ENCODE measurements around the gene WDR35. TPM values are rescaled to one million over a fixed set of nuclear protein-coding genes. Genes with fewer than 3 reads are reported as not detected.
A peak's percentile ranks its signal among the peaks of the same experiment; 100 is the strongest.

WDR35 gene
- total and polyA plus RNA-seq, 8 donors = 2.6 to 7.2 (median 3.8) TPM

DNA sequence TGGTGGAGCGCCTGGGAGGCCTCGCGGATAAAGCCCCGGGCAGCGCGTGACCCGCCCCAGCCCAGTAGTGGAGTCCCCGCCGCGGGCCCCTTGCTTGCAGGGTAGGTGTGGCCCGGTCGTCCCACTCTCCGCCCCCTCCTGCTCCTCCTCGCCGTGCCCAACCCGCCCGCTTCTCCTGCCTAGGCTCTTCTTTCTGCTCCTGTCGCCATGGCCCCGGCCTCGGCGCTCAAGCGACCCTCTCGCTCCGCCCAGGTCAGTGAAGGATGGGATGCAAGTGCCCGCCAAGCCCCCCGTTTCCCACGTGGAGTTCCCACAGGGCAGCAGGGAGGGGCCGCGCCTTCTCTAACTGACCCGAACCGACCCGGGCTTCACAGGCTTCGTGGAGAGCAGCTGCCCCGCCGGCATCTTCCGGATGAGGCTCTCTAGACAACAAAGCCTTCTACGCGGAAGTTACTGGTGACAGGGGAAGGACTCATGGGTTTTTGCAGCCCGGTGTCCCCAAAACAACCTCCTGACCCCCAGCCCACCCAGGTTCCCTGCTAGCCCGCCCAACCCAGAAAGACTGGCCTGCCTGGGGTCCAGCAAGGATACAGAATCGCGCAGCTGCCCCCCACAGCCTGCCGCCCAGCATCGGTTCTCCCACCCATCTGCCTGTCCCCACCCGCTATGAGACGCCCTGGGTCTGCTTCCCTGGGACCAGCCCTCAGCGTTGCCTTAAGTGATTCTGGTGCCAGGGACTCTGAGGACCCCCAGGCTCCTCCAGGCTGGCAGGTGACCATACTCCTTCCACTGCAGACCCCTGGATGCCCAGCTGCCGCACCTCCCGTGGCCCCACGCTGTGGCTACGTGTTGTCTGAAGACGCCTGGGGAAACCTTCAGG is 121.0 kb downstream of the WDR35 start:
- no peaks in the 10 kb centered on the region for H3K36me3 ChIP-seq
- ATAC-seq = peak; percentile 35 to 87 (median 72)
- peak overlapping the region in 3 of 4 donors; percentile 13 to 44 (median 18) for H3K4me3 ChIP-seq
- H3K27me3 ChIP-seq = no peaks in the 10 kb centered on the region
- WGBS, 2 donors = 23 to 24% methylated on average over 51 to 52 of the region's 52 CpGs
- no peak for FAIRE-seq
- no peaks in the 10 kb centered on the region for H3K9me3 ChIP-seq
- H3K27ac ChIP-seq = no peak overlapping the region
- DNase-seq = peak in 5 of 6 donors; percentile 16 to 73 (median 34)
- intact Hi-C loops (cut with DNase I) = loop anchor here in 2 of 3 donors (10.0 kb wide), 2 partner anchors 504 to 1344 kb away; no protein-coding TSS in a partner anchor
- TF ChIP-seq, protein P1, sequence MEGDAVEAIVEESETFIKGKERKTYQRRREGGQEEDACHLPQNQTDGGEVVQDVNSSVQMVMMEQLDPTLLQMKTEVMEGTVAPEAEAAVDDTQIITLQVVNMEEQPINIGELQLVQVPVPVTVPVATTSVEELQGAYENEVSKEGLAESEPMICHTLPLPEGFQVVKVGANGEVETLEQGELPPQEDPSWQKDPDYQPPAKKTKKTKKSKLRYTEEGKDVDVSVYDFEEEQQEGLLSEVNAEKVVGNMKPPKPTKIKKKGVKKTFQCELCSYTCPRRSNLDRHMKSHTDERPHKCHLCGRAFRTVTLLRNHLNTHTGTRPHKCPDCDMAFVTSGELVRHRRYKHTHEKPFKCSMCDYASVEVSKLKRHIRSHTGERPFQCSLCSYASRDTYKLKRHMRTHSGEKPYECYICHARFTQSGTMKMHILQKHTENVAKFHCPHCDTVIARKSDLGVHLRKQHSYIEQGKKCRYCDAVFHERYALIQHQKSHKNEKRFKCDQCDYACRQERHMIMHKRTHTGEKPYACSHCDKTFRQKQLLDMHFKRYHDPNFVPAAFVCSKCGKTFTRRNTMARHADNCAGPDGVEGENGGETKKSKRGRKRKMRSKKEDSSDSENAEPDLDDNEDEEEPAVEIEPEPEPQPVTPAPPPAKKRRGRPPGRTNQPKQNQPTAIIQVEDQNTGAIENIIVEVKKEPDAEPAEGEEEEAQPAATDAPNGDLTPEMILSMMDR (IDR thresholded peaks at IDR 0.05) = no peak
- H3K4me1 ChIP-seq = no peaks in the 10 kb centered on the region

DNA sequence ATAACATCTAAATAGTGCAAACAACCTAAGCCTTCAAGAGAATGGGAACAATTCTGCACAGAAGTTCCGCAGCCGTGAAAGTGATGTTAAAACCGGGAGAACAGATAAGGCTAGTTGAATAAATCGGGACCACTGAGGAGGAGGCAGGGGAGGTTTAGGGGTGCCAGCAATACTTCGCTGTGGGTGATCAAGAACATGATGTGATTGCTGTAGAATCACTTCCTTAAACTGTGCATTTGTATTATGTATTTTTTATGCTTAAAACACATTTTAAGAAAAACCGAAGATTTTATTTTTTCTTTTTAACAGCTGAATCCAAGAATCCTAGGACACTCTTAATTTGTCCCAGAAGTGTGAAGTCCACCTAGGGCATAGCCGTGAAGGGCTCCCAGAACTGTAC is 121.7 kb downstream of the WDR35 start:
- ATAC-seq = no peak
- TF ChIP-seq, protein P1 (IDR thresholded peaks at IDR 0.05) = no peak
- WGBS, 2 donors = 70 to 73% methylated on average over 7 of the region's 7 CpGs
- FAIRE-seq = no peak
- DNase-seq = no peak
- intact Hi-C loops (cut with DNase I) = loop anchor here in 2 of 3 donors (10.0 kb wide), 2 partner anchors 503 to 1343 kb away; no protein-coding TSS in a partner anchor
- Histone ChIP-seq H3K4me3 (peak overlapping the region in 2 of 4 donors; percentile 18 to 44), H3K9me3 (no peaks in the 10 kb centered on the region), H3K36me3 (no peaks in the 10 kb centered on the region), H3K27me3 (no peaks in the 10 kb centered on the region), H3K4me1 (peaks cover 0 to 4% (median 0%) of the 10 kb centered on the region in 3 donors), H3K27ac (no peak overlapping the region)

DNA sequence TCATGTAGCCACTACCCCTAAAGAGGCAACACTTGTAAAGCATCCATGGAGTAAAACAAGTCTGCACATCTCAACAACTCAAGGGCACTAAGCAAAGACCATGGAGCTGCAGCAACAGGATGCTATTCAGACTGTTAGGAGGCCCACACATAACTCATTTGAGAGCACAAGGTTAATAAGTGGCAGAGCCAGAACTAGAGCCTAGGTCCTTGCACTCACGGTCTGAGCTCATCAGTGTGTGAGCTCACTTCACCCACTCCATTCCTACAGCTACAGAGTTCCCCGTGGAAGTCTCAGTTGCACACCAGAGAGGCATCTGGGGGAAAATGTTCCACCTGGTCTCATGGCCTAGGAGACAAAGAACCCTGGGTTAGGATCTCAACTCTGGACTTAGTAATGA is 123.1 kb downstream of the WDR35 start:
- TF ChIP-seq, protein P1 (IDR thresholded peaks at IDR 0.05) = no peak
- Histone ChIP-seq H3K27ac (no peak overlapping the region), H3K9me3 (no peaks in the 10 kb centered on the region), H3K4me3 (no peak overlapping the region), H3K4me1 (peaks cover 0 to 4% (median 0%) of the 10 kb centered on the region in 3 donors), H3K36me3 (no peaks in the 10 kb centered on the region), H3K27me3 (no peaks in the 10 kb centered on the region)
- DNase-seq (no peak), FAIRE-seq (no peak), ATAC-seq (no peak)
- WGBS, 2 donors = 85 to 96% methylated on average over 2 of the region's 2 CpGs
- intact Hi-C loops (cut with DNase I) = loop anchor here in 2 of 3 donors (10.0 kb wide), 2 partner anchors 502 to 1342 kb away; no protein-coding TSS in a partner anchor

DNA sequence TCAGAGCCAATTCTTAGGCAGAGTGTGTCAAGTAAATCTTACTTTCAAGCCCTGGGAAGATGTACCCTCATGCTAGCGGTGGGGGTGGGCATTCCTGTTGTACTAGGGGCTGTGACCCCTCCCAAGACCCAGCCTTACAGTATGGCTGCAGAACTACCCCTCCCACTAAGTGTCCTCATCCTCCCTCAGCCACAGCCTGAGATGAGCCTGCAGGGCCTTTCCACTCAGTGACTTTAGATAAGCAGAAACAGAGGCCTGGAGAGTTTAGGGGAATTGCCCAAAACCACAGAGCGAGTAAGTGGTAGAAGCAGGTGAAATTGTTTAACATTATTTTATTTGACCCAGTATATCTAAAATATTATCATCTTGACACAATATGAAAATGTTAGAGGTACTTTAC is 124.8 kb downstream of the WDR35 start:
- no peak for ATAC-seq
- Histone ChIP-seq H3K36me3 (no peaks in the 10 kb centered on the region), H3K4me3 (no peak overlapping the region), H3K4me1 (peaks cover 0 to 4% (median 0%) of the 10 kb centered on the region in 3 donors), H3K27ac (no peak overlapping the region), H3K9me3 (no peaks in the 10 kb centered on the region), H3K27me3 (no peaks in the 10 kb centered on the region)
- intact Hi-C loops (cut with DNase I) = loop anchor here in 2 of 3 donors (10.0 kb wide), 2 partner anchors 500 to 1340 kb away; no protein-coding TSS in a partner anchor
- DNase-seq = no peak
- FAIRE-seq = no peak
- TF ChIP-seq, protein P1 (IDR thresholded peaks at IDR 0.05) = no peak
- 64 to 66% methylated on average over 2 of the region's 2 CpGs for WGBS, 2 donors

Data from pancreas (tissue), 10 donors.